HepG2 (cell line): Measurements from ENCODE around the gene HPDL. TPM values are rescaled to one million over a fixed set of nuclear protein-coding genes. Genes with fewer than 3 reads are reported as not detected.

ENCODE experiments used
- KDM3A ChIP-seq: IDR thresholded peaks from 2 replicates; pipeline ENCODE4 v1.6.1; 2018; ENCODE audit warnings: low read depth, missing compliant biosample characterization
- NR1H2 ChIP-seq: sonication (generic); formaldehyde crosslinking; IDR thresholded peaks from 2 replicates; pipeline ENCODE4 v1.8.1; 2022; ENCODE audit warnings: low read depth, missing genetic modification reagents, borderline replicate concordance
- NR2F1 ChIP-seq, 2 experiments: fragments of 450-650 bp in 1 of 2; formaldehyde crosslinking in 1 of 2; IDR thresholded peaks; 2 replicates each; pipeline versions ENCODE4 v1.5.0 to v1.6.1; 2016 to 2020; ENCODE audit warnings: mild to moderate bottlenecking in 1 of 2, missing compliant biosample characterization in 1 of 2, missing genetic modification reagents in 1 of 2, moderate library complexity in 1 of 2
- POGZ ChIP-seq: sonication (generic); formaldehyde crosslinking; IDR thresholded peaks from 2 replicates; pipeline ENCODE4 v1.4.0; 2020; ENCODE audit warnings: mild to moderate bottlenecking, missing genetic modification reagents
- SAP130 ChIP-seq: IDR thresholded peaks from 2 replicates; pipeline ENCODE4 v1.6.1; 2016; ENCODE audit warnings: low read depth
- SIN3A ChIP-seq: IDR thresholded peaks from 2 replicates; pipeline ENCODE4 v1.6.1; 2011; ENCODE audit warnings: low read depth, mild to moderate bottlenecking, control low read depth, low read length, borderline replicate concordance
- SRY ChIP-seq: sonication (generic); formaldehyde crosslinking; IDR thresholded peaks from 2 replicates; pipeline ENCODE4 v1.8.0; 2022; ENCODE audit warnings: mild to moderate bottlenecking, missing genetic modification reagents
- TCF7L2 ChIP-seq: IDR thresholded peaks from 2 replicates; pipeline ENCODE4 v1.6.1; 2011; ENCODE audit warnings: mild to moderate bottlenecking, low read depth, low read length, moderate library complexity
- TSC22D2 ChIP-seq: sonication (generic); formaldehyde crosslinking; IDR thresholded peaks from 2 replicates; pipeline ENCODE4 v1.5.1; 2020; ENCODE audit warnings: missing genetic modification reagents, mild to moderate bottlenecking, borderline replicate concordance
- ZFP36L1 ChIP-seq: sonication (generic); formaldehyde crosslinking; IDR thresholded peaks from 2 replicates; pipeline ENCODE4 v1.8.0; 2022; ENCODE audit warnings: mild to moderate bottlenecking, missing genetic modification reagents, moderate library complexity
- ZNF253 ChIP-seq: sonication (generic); formaldehyde crosslinking; IDR thresholded peaks from 2 replicates; pipeline ENCODE4 v1.8.0; 2022; ENCODE audit warnings: mild to moderate bottlenecking, missing genetic modification reagents, borderline replicate concordance
- ZNF317 ChIP-seq: sonication (generic); formaldehyde crosslinking; IDR thresholded peaks from 2 replicates; pipeline ENCODE4 v1.5.0; 2020; ENCODE audit warnings: mild to moderate bottlenecking, missing genetic modification reagents
- ZNF564 ChIP-seq: sonication (generic); formaldehyde crosslinking; IDR thresholded peaks from 2 replicates; pipeline ENCODE4 v1.8.1; 2023; ENCODE audit warnings: mild to moderate bottlenecking, missing genetic modification reagents
- ZNF615 ChIP-seq: sonication (generic); formaldehyde crosslinking; IDR thresholded peaks from 2 replicates; pipeline ENCODE4 v1.5.0; 2020; ENCODE audit warnings: mild to moderate bottlenecking, missing genetic modification reagents, borderline replicate concordance
- ZNF777 ChIP-seq: sonication (generic); formaldehyde crosslinking; IDR thresholded peaks from 2 replicates; pipeline ENCODE4 v1.4.0; 2020; ENCODE audit warnings: missing genetic modification reagents
- polyA plus RNA-seq, 8 experiments: library from polyadenylated mRNA; depleted of rRNA in 3 of 8; stranded (reverse) in 7 of 8; unstranded in 1 of 8; fragments of >200 nt; fragmentation: Illumina TruSeq in 4 of 8; extraction: Trizol in 4 of 8; gene quantifications; 2 replicates each; pipeline versions ENCODE4 v1.2.1 to v1.2.3, GENCODE V29; 2011 to 2016; ENCODE audit warnings: low read depth in 4 of 8, missing spikeins in 1 of 8, mixed read lengths in 1 of 8; ENCODE audit not compliant: insufficient read depth in 1 of 8
- total RNA-seq, 5 experiments: library from RNA; depleted of rRNA; stranded (reverse); fragments of >200 nt; fragmentation: Illumina TruSeq; extraction: Trizol; gene quantifications; 2 replicates each; pipeline ENCODE4 v1.2.3, GENCODE V29; 2016; ENCODE audit warnings: low read depth in 1 of 5
- TF ChIP-seq, protein P1 (sequence below): sonication (generic); formaldehyde crosslinking; IDR thresholded peaks from 2 replicates; pipeline ENCODE4 v1.4.0; 2020; ENCODE audit warnings: missing genetic modification reagents, mild to moderate bottlenecking, borderline replicate concordance
- TF ChIP-seq, protein P2 (sequence below): fragments of 450-650 bp; IDR thresholded peaks from 2 replicates; pipeline ENCODE4 v1.6.1; 2016
- TF ChIP-seq, protein P3 (sequence below): sonication (generic); formaldehyde crosslinking; IDR thresholded peaks from 2 replicates; pipeline ENCODE4 v1.4.0; 2020; ENCODE audit warnings: missing genetic modification reagents
- TF ChIP-seq, protein P4 (sequence below): sonication (generic); formaldehyde crosslinking; IDR thresholded peaks from 2 replicates; pipeline ENCODE4 v1.5.1; 2020; ENCODE audit warnings: mild to moderate bottlenecking, missing genetic modification reagents, moderate library complexity
- TF ChIP-seq, protein P5 (sequence below): sonication (generic); formaldehyde crosslinking; IDR thresholded peaks from 2 replicates; pipeline ENCODE4 v1.4.0; 2020; ENCODE audit warnings: missing genetic modification reagents, borderline replicate concordance

HPDL gene
- total and polyA plus RNA-seq, 2 of the 13 experiments (the other 11 are each of a cell fraction or from before 2014, with no cell fraction given), result not detected

DNA sequence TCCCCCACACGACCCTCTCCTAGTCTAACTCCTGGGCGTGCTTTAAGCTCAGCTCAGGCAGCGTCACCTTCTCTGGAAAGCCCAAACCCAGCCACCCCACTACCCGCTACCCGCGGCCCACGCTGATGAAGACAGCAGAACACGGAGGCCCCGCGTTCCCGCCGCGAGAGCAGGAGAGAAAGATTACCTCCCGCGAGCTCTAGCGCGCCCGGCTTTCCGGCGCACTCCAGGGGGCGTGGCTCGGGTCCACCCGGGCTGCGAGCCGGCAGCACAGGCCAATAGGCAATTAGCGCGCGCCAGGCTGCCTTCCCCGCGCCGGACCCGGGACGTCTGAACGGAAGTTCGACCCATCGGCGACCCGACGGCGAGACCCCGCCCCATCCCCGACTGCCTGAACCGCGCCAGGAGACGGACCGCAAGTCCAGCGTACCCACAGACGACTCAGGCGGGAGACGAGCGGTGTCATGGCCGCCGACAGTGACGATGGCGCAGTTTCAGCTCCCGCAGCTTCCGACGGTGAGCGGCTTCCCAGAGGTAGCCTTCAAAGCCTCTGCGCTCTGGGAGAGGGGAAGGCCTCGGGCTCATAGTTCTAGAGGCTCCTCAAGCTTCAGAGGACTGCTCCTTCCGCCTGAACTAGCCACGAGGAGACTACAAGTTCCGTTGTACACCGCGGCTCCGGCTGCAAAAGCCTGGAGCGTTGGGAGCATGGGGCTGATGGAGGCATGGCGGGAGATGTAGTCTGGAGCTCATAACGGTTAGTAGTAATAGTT, 13.3 kb downstream of the HPDL start, which contains the start of the genes MUTYH and TOE1 (continued):
- TF ChIP-seq SRY (CRISPR knock-in tag), result 0 out of 2 replicates have a peak, but pooled peaks have one; percentile 19
- TF ChIP-seq ZNF564 (CRISPR knock-in tag), result peak; percentile 66; the same call in 1 of the 2 replicates
- TF ChIP-seq POGZ (CRISPR knock-in tag), result peak; percentile 88
- no peak for TF ChIP-seq NR2F1 (CRISPR knock-in tag; IDR thresholded peaks at IDR 0.05)
- TF ChIP-seq ZNF253 (CRISPR knock-in tag), result peak; percentile 81; the same call in 1 of the 2 replicates
- TF ChIP-seq, protein P1, sequence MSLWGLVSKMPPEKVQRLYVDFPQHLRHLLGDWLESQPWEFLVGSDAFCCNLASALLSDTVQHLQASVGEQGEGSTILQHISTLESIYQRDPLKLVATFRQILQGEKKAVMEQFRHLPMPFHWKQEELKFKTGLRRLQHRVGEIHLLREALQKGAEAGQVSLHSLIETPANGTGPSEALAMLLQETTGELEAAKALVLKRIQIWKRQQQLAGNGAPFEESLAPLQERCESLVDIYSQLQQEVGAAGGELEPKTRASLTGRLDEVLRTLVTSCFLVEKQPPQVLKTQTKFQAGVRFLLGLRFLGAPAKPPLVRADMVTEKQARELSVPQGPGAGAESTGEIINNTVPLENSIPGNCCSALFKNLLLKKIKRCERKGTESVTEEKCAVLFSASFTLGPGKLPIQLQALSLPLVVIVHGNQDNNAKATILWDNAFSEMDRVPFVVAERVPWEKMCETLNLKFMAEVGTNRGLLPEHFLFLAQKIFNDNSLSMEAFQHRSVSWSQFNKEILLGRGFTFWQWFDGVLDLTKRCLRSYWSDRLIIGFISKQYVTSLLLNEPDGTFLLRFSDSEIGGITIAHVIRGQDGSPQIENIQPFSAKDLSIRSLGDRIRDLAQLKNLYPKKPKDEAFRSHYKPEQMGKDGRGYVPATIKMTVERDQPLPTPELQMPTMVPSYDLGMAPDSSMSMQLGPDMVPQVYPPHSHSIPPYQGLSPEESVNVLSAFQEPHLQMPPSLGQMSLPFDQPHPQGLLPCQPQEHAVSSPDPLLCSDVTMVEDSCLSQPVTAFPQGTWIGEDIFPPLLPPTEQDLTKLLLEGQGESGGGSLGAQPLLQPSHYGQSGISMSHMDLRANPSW (CRISPR knock-in tag), result no peak; the same call in 1 of the 2 replicates
- no peak; the same call in 1 of the 2 replicates for TF ChIP-seq KDM3A (CRISPR knock-in tag)
- TF ChIP-seq, protein P2, sequence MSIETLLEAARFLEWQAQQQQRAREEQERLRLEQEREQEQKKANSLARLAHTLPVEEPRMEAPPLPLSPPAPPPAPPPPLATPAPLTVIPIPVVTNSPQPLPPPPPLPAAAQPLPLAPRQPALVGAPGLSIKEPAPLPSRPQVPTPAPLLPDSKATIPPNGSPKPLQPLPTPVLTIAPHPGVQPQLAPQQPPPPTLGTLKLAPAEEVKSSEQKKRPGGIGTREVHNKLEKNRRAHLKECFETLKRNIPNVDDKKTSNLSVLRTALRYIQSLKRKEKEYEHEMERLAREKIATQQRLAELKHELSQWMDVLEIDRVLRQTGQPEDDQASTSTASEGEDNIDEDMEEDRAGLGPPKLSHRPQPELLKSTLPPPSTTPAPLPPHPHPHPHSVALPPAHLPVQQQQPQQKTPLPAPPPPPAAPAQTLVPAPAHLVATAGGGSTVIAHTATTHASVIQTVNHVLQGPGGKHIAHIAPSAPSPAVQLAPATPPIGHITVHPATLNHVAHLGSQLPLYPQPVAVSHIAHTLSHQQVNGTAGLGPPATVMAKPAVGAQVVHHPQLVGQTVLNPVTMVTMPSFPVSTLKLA, result no peak; the same call in 1 of the 2 replicates
- TF ChIP-seq, protein P3, sequence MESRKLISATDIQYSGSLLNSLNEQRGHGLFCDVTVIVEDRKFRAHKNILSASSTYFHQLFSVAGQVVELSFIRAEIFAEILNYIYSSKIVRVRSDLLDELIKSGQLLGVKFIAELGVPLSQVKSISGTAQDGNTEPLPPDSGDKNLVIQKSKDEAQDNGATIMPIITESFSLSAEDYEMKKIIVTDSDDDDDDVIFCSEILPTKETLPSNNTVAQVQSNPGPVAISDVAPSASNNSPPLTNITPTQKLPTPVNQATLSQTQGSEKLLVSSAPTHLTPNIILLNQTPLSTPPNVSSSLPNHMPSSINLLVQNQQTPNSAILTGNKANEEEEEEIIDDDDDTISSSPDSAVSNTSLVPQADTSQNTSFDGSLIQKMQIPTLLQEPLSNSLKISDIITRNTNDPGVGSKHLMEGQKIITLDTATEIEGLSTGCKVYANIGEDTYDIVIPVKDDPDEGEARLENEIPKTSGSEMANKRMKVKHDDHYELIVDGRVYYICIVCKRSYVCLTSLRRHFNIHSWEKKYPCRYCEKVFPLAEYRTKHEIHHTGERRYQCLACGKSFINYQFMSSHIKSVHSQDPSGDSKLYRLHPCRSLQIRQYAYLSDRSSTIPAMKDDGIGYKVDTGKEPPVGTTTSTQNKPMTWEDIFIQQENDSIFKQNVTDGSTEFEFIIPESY (CRISPR knock-in tag), result no peak
- TF ChIP-seq NR1H2 (CRISPR knock-in tag), result no peak
- TF ChIP-seq, protein P4, sequence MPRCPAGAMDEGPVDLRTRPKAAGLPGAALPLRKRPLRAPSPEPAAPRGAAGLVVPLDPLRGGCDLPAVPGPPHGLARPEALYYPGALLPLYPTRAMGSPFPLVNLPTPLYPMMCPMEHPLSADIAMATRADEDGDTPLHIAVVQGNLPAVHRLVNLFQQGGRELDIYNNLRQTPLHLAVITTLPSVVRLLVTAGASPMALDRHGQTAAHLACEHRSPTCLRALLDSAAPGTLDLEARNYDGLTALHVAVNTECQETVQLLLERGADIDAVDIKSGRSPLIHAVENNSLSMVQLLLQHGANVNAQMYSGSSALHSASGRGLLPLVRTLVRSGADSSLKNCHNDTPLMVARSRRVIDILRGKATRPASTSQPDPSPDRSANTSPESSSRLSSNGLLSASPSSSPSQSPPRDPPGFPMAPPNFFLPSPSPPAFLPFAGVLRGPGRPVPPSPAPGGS (CRISPR knock-in tag), result peak; percentile 44
- TF ChIP-seq ZNF615, result no peak
- TF ChIP-seq ZFP36L1, result peak; percentile 97
- peak; percentile 44; the same call in 1 of the 2 replicates for TF ChIP-seq ZNF317 (CRISPR knock-in tag)
- TF ChIP-seq TSC22D2 (CRISPR knock-in tag), result peak; percentile 76; the same call in 1 of the 2 replicates
- TF ChIP-seq, protein P5, sequence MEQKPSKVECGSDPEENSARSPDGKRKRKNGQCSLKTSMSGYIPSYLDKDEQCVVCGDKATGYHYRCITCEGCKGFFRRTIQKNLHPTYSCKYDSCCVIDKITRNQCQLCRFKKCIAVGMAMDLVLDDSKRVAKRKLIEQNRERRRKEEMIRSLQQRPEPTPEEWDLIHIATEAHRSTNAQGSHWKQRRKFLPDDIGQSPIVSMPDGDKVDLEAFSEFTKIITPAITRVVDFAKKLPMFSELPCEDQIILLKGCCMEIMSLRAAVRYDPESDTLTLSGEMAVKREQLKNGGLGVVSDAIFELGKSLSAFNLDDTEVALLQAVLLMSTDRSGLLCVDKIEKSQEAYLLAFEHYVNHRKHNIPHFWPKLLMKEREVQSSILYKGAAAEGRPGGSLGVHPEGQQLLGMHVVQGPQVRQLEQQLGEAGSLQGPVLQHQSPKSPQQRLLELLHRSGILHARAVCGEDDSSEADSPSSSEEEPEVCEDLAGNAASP (CRISPR knock-in tag), result no peak
- peak; percentile 73 for TF ChIP-seq SIN3A
- peak; percentile 96 for TF ChIP-seq SAP130 (CRISPR knock-in tag)
- TF ChIP-seq ZNF777 (CRISPR knock-in tag), result peak; percentile 100
- no peak for TF ChIP-seq TCF7L2
